Stimulated activated naive CD8-positive, alpha-beta T cell treated with anti-CD3 and anti-CD28 coated beads, Interleukin-15, amount 100 ng/mL, for 72 hours (primary cell): Measurements from ENCODE around the gene G3BP1.
"Not testable (repeated sequence)": the region's sequence is repeated elsewhere in the genome, so short reads cannot be mapped to it uniquely, and the experiment has no call there.

Source experiments
- ATAC-seq: fragments of 150-1000 bp; cut with Tn5 transposase; 2 replicates; pipeline ENCODE4 v1.10.0; 2021; ENCODE audit warnings: mild to moderate bottlenecking, moderate library complexity
- DNase-seq, 2 donors: peaks; one replicate each; pipeline ENCODE4 v3.0.0; 2021 to 2022
- H3K27ac Mint-ChIP-seq, 2 donors: one replicate each; pipeline ENCODE4 v1.8.0; 2022; ENCODE audit warnings: mild to moderate bottlenecking in 2 of 2, mixed read lengths in 2 of 2, moderate library complexity in 2 of 2
- H3K27me3 Mint-ChIP-seq: one replicate; pipeline ENCODE4 v1.8.0; 2022; ENCODE audit warnings: mixed read lengths
- H3K4me1 Mint-ChIP-seq: one replicate; pipeline ENCODE4 v1.8.0; 2022; ENCODE audit warnings: mild to moderate bottlenecking, mixed read lengths
- H3K4me3 Mint-ChIP-seq, 2 donors: one replicate each; pipeline ENCODE4 v1.8.0; 2022; ENCODE audit warnings: mild to moderate bottlenecking in 2 of 2, mixed read lengths in 2 of 2, moderate library complexity in 1 of 2
- H3K9me3 Mint-ChIP-seq, 2 donors: one replicate each; pipeline ENCODE4 v1.8.0; 2022; ENCODE audit warnings: mixed read lengths in 2 of 2

G3BP1 gene

GRCh38 chr5:151772846-151773561 is 1.2 kb downstream of the G3BP1 start:
- no peaks in the 10 kb centered on the region for H3K27me3 Mint-ChIP-seq
- no peaks in the 10 kb centered on the region for H3K9me3 Mint-ChIP-seq
- DNase-seq (no peak), ATAC-seq (no peak)
- H3K4me3 Mint-ChIP-seq = peak overlapping the region; percentile 97 to 98
- H3K4me1 Mint-ChIP-seq = peaks cover 52% of the 10 kb centered on the region
- H3K27ac Mint-ChIP-seq = peak overlapping the region; percentile 95 to 96

DNA sequence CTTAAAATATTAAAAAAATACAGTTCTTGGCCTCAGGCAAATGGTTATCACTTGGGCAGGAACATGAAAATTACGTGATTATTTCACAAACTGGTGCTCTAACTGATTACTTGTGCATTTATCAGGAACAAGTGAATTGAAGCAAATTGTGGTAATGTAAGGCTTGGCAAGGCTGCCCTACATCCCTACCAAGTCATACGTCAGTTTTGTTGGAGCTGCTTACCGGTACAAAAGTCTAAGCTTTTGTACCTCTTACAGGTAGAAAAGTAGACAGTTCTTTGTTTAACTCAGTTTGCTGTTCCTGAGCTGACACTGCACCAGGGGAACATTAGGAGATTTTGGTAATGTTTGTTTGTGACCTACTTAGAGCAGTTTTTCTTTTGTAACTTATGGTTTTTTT is 2.2 kb downstream of the G3BP1 start:
- no peak overlapping the region for H3K27ac Mint-ChIP-seq
- H3K27me3 Mint-ChIP-seq = no peaks in the 10 kb centered on the region
- ATAC-seq (no peak), DNase-seq (no peak)
- H3K4me3 Mint-ChIP-seq = peak overlapping the region; percentile 97 to 98
- H3K9me3 Mint-ChIP-seq = no peaks in the 10 kb centered on the region
- H3K4me1 Mint-ChIP-seq = peaks cover 62% of the 10 kb centered on the region

DNA sequence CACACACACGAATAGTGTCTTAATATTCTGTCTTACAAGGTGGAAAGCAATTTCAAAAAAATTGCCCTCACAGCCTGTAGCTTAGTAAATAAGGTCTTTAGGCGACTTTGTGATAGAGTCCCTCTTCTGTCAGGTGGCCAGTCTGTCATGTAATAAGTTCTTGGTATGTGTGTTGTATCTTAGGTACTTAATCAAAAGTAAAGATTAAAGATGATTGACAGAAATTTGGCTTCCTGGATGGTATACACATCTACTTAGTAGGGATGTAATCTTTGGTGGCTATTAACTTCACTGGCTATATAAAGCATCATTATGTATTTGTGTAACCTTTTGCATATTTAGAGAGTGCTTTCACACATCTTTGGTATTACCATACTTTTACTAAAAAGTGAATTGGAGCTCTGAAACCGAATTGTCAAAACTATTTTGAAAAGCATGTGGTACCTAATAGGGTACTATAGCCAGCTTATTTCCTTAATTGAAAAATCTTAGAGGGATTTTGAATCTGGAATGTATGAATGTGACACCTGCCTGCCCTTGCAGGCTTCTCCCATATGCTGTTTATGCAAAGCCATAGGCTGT is 3.4 kb downstream of the G3BP1 start:
- H3K27ac Mint-ChIP-seq = peak overlapping the region in 1 of 2 donors; percentile 44
- H3K4me1 Mint-ChIP-seq = peaks cover 71% of the 10 kb centered on the region
- H3K9me3 Mint-ChIP-seq = no peaks in the 10 kb centered on the region
- peak overlapping the region; percentile 71 to 97 for H3K4me3 Mint-ChIP-seq
- no peak for DNase-seq
- ATAC-seq = no peak
- no peaks in the 10 kb centered on the region for H3K27me3 Mint-ChIP-seq

DNA sequence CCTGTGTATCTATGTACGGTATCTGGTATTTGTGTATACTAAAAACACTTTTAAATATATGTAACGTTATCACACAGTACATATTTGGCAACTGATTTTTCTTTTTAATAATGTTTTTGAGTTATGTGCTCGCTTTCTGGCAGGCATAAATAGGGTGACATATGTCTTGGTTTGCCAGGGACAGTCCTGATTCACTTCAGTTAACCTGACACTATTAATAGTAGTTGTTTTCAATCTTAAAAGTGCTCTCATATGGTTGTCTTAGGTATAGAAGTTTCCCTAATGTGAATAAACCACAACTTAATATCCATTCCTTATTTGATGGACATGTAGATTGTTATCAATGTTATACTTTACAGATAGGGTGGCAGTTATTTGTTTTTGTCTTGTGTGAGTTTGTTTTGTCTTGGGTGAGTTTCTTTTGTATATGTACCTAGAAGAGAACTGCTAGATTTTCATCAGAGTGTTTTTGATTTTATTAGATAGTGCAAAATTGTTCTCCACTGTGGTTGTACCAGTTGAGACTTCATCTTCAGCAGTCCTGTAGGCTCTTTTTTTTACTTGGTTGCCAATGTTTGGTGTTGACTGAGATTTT is 7.9 kb downstream of the G3BP1 start:
- no peak for DNase-seq
- H3K9me3 Mint-ChIP-seq = no peaks in the 10 kb centered on the region
- no peak for ATAC-seq
- H3K4me1 Mint-ChIP-seq = peaks cover 87% of the 10 kb centered on the region
- H3K4me3 Mint-ChIP-seq = peak overlapping the region; percentile 9 to 17
- peak overlapping the region in 1 of 2 donors; percentile 9 for H3K27ac Mint-ChIP-seq
- H3K27me3 Mint-ChIP-seq = no peaks in the 10 kb centered on the region

DNA sequence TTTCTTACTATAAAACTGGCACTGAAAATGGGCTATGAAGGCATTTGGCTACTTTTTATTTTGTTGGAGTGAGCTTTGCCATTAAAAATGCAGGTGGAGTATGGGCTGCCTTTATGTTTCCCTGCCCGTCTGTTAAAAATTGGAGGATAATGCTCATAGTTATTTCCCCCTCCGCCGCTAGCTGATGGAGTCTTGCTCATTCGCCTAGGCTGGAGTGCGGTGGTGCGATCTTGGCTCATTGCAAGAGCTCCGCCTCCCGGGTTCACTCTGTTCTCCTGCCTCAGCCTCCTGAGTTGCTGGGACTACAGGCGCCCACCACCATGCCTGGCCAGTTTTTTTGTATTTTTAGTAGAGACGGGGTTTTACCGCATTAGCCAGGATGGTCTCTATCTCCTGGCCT is 8.6 kb downstream of the G3BP1 start:
- H3K27ac Mint-ChIP-seq = peak overlapping the region in 1 of 2 donors; percentile 80
- no peaks in the 10 kb centered on the region for H3K9me3 Mint-ChIP-seq
- ATAC-seq (no peak), DNase-seq (no peak)
- H3K4me1 Mint-ChIP-seq = peaks cover 86% of the 10 kb centered on the region
- no peaks in the 10 kb centered on the region for H3K27me3 Mint-ChIP-seq
- H3K4me3 Mint-ChIP-seq = peak overlapping the region in 1 of 2 donors; percentile 37

- Mint-ChIP-seq H3K4me1 (peaks cover 84% of the 10 kb centered on the region), H3K27ac (no peak overlapping the region), H3K4me3 (peak overlapping the region in 1 of 2 donors; percentile 21), H3K9me3 (no peaks in the 10 kb centered on the region), H3K27me3 (no peaks in the 10 kb centered on the region)
- no peak for DNase-seq
- no peak for ATAC-seq
Measured at GRCh38 chr5:151781201-151781600, 9.4 kb downstream of the G3BP1 start.

DNA sequence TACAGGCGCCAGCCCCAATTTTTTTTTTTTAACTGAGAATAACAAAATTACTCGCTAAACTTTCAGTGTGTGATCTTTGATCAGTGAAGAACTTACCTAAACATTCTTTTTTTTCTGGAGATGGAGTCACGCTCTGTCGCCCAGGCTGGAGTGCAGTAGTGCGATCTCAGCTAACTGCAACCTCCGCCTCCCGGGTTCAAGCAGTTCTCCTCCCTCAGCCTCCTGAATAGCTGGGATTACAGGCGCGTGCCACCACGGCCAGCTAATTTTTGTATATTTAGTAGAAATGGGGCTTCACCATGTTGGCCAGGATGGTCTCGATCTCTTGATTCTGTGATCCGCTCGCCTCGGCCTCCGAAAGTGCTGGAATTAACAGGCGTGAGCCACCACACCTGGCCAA is 11.9 kb downstream of the G3BP1 start:
- not testable (repeated sequence) for H3K27ac Mint-ChIP-seq, H3K4me3 Mint-ChIP-seq, ATAC-seq, H3K27me3 Mint-ChIP-seq, DNase-seq, H3K9me3 Mint-ChIP-seq
- peaks cover 59% of the 10 kb centered on the region for H3K4me1 Mint-ChIP-seq

- ATAC-seq = no peak
- Mint-ChIP-seq H3K4me1 (peaks cover 55% of the 10 kb centered on the region), H3K4me3 (peak overlapping the region in 1 of 2 donors; percentile 22), H3K27ac (peak overlapping the region; percentile 27 to 40), H3K9me3 (no peaks in the 10 kb centered on the region), H3K27me3 (no peaks in the 10 kb centered on the region)
- DNase-seq = no peak
Measured at GRCh38 chr5:151784141-151784540, 12.4 kb downstream of the G3BP1 start.

DNA sequence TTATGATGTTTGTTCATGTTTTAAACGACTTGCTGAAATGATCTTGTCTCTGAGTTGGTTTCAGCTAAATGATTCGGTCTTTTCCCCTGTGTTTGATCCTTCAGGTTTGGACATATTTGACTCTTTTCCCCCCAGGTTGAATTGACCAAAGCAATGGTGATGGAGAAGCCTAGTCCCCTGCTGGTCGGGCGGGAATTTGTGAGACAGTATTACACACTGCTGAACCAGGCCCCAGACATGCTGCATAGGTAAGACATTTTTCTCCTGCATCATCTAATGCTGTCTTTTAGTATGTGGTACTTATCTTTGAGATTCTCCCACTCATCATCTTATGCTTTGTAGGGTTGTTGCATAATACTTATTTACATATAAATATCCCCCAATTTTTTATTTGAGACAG is 14.7 kb downstream of the G3BP1 start:
- H3K4me3 Mint-ChIP-seq = no peak overlapping the region
- DNase-seq = no peak
- no peak for ATAC-seq
- H3K27me3 Mint-ChIP-seq = no peaks in the 10 kb centered on the region
- peak overlapping the region in 1 of 2 donors; percentile 83 for H3K27ac Mint-ChIP-seq
- H3K4me1 Mint-ChIP-seq = peaks cover 34% of the 10 kb centered on the region
- no peaks in the 10 kb centered on the region for H3K9me3 Mint-ChIP-seq

GRCh38 chr5:151787817-151788216 is 16.1 kb downstream of the G3BP1 start:
- H3K27me3 Mint-ChIP-seq = no peaks in the 10 kb centered on the region
- DNase-seq = no peak
- H3K4me3 Mint-ChIP-seq = no peak overlapping the region
- ATAC-seq = no peak
- no peak overlapping the region for H3K27ac Mint-ChIP-seq
- no peaks in the 10 kb centered on the region for H3K9me3 Mint-ChIP-seq
- peaks cover 21% of the 10 kb centered on the region for H3K4me1 Mint-ChIP-seq

DNA sequence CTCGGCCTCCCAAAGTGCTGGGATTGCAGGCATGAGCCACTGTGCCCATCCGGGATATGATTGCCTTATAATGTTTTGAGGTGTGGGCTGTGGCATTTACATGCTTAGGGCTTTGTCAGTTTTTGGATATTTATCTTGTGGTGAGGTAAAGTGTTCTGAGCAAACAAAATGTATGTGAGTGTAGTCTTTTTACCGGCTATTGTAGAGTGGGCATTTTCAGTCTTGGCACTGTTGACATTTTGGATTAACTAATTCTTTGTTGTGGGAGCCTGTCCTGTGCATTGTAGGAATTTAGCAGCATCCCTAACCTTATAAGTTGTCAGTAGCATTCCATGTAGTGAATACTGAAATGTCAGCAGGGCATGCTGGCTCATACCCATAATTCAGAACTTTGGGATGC is 21.6 kb downstream of the G3BP1 start:
- no peak overlapping the region for H3K27ac Mint-ChIP-seq
- no peak overlapping the region for H3K4me3 Mint-ChIP-seq
- H3K27me3 Mint-ChIP-seq = no peaks in the 10 kb centered on the region
- H3K4me1 Mint-ChIP-seq = peaks cover 23% of the 10 kb centered on the region
- no peak for DNase-seq
- no peaks in the 10 kb centered on the region for H3K9me3 Mint-ChIP-seq
- ATAC-seq = no peak

GRCh38 chr5:151795426-151795825 is 23.7 kb downstream of the G3BP1 start:
- peaks cover 40% of the 10 kb centered on the region for H3K4me1 Mint-ChIP-seq
- DNase-seq (no peak), ATAC-seq (no peak)
- peak overlapping the region in 1 of 2 donors; percentile 34 for H3K27ac Mint-ChIP-seq
- no peaks in the 10 kb centered on the region for H3K27me3 Mint-ChIP-seq
- no peak overlapping the region for H3K4me3 Mint-ChIP-seq
- no peaks in the 10 kb centered on the region for H3K9me3 Mint-ChIP-seq

- Mint-ChIP-seq H3K9me3 (no peaks in the 10 kb centered on the region), H3K27me3 (no peaks in the 10 kb centered on the region), H3K4me1 (peaks cover 45% of the 10 kb centered on the region), H3K27ac (no peak overlapping the region), H3K4me3 (no peak overlapping the region)
- ATAC-seq (no peak), DNase-seq (no peak)
Measured at GRCh38 chr5:151798674-151799073, 26.9 kb downstream of the G3BP1 start.

DNA sequence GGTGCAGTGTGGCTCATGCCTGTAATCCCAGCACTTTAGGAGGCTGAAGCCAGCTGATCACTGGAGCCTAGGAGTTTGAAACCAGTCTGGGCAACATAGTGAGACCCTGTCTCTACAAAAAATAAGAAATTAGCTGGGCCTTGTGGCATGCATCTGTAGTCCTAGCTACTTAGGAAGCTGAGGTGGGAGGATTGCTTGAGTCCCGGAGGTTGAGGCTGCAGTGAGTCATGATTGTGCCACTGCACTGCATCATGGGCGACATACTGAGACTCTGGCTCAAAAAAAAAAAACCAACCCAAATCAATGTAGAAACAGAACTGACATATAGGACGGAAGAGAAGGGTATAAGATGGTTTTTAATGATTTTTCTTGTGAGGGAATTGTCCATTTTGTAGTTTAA is 27.7 kb downstream of the G3BP1 start:
- H3K4me3 Mint-ChIP-seq = no peak overlapping the region
- DNase-seq (no peak), ATAC-seq (no peak)
- H3K27ac Mint-ChIP-seq = peak overlapping the region in 1 of 2 donors; percentile 56
- H3K27me3 Mint-ChIP-seq = no peaks in the 10 kb centered on the region
- H3K9me3 Mint-ChIP-seq = no peaks in the 10 kb centered on the region
- peaks cover 48% of the 10 kb centered on the region for H3K4me1 Mint-ChIP-seq

DNA sequence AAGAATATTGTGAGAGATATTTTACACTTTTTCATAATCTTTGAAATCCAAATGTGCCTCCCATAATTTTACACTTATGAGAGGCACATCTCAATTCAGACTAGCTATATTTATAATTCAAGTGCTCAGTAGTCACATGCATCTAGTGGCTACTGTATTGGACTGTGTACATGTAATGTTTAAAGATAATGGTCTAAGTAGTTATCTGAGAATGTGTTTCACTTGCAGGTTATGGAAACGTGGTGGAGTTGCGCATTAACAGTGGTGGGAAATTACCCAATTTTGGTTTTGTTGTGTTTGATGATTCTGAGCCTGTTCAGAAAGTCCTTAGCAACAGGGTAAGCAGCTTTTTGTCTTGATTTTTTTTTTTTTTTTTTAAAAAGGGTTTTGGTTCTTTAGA is 28.8 kb downstream of the G3BP1 start:
- DNase-seq (no peak), ATAC-seq (peak; percentile 63)
- H3K4me1 Mint-ChIP-seq = peaks cover 48% of the 10 kb centered on the region
- no peaks in the 10 kb centered on the region for H3K9me3 Mint-ChIP-seq
- no peak overlapping the region for H3K4me3 Mint-ChIP-seq
- H3K27me3 Mint-ChIP-seq = no peaks in the 10 kb centered on the region
- peak overlapping the region; percentile 19 to 62 for H3K27ac Mint-ChIP-seq
